WTC11 (cell line): ENCODE results near the gene DHRS4L2. TPM values are rescaled to one million over a fixed set of nuclear protein-coding genes. Genes with fewer than 3 reads are reported as not detected.
"Not testable (repeated sequence)": the region's sequence is repeated elsewhere in the genome, so short reads cannot be mapped to it uniquely, and the experiment has no call there.

Source experiments
- ATAC-seq: fragments of 200-7000 bp; cut with Tn5 transposase; 2 replicates; pipeline ENCODE4 v1.10.0; 2021; ENCODE audit warnings: mild to moderate bottlenecking, moderate library complexity
- CTCF ChIA-PET: fragments of 300-600 bp; sonication (Branson Sonifier 250); formaldehyde crosslinking; loops from one replicate; lab custom pipeline; 2021; ENCODE audit warnings: antibody characterized with exemption; lab: Charles Lee
- POLR2A ChIA-PET: fragments of 350-600 bp; sonication (Branson Sonifier 250); formaldehyde crosslinking; loops from one replicate; lab custom pipeline; 2021; ENCODE audit warnings: antibody characterized with exemption; lab: Charles Lee
- DNase-seq: peaks from one replicate; pipeline ENCODE4 v3.0.0; 2021; ENCODE audit warnings: low spot score
- H3K27ac Mint-ChIP-seq: 2 replicates; pipeline ENCODE4 v1.8.0; 2021; ENCODE audit warnings: mixed read lengths
- H3K27me3 Mint-ChIP-seq: 2 replicates; pipeline ENCODE4 v1.8.0; 2021; ENCODE audit warnings: low read depth, mild to moderate bottlenecking, moderate library complexity, mixed read lengths
- H3K36me3 Mint-ChIP-seq: 2 replicates; pipeline ENCODE4 v1.8.0; 2021; ENCODE audit warnings: mixed read lengths
- H3K4me1 Mint-ChIP-seq: 2 replicates; pipeline ENCODE4 v1.8.0; 2022; ENCODE audit warnings: mixed read lengths
- H3K4me3 Mint-ChIP-seq: 2 replicates; pipeline ENCODE4 v1.8.0; 2021; ENCODE audit warnings: mild to moderate bottlenecking, moderate library complexity, mixed read lengths
- H3K9me3 Mint-ChIP-seq: 2 replicates; pipeline ENCODE4 v1.8.0; 2021; ENCODE audit warnings: mixed read lengths
- ZNF416 ChIP-seq: fragments of 250-450 bp; sonication (Bioruptor Pico); IDR thresholded peaks from 2 replicates; pipeline ENCODE4 v1.9.0; 2021; ENCODE audit warnings: mild to moderate bottlenecking, inconsistent platforms
- total RNA-seq: library from RNA; stranded (reverse); gene quantifications from 3 replicates; pipeline ENCODE4 v1.2.3, GENCODE V29; 2021
- TF ChIP-seq, protein P1 (sequence below): sonication (generic); formaldehyde crosslinking; IDR thresholded peaks from 2 replicates; pipeline ENCODE4 v1.8.0; 2022; ENCODE audit warnings: missing genetic modification reagents

DHRS4L2 gene
- total RNA-seq, 1 experiment from 2014 or later: 10.2 TPM

- TF ChIP-seq, protein P1, sequence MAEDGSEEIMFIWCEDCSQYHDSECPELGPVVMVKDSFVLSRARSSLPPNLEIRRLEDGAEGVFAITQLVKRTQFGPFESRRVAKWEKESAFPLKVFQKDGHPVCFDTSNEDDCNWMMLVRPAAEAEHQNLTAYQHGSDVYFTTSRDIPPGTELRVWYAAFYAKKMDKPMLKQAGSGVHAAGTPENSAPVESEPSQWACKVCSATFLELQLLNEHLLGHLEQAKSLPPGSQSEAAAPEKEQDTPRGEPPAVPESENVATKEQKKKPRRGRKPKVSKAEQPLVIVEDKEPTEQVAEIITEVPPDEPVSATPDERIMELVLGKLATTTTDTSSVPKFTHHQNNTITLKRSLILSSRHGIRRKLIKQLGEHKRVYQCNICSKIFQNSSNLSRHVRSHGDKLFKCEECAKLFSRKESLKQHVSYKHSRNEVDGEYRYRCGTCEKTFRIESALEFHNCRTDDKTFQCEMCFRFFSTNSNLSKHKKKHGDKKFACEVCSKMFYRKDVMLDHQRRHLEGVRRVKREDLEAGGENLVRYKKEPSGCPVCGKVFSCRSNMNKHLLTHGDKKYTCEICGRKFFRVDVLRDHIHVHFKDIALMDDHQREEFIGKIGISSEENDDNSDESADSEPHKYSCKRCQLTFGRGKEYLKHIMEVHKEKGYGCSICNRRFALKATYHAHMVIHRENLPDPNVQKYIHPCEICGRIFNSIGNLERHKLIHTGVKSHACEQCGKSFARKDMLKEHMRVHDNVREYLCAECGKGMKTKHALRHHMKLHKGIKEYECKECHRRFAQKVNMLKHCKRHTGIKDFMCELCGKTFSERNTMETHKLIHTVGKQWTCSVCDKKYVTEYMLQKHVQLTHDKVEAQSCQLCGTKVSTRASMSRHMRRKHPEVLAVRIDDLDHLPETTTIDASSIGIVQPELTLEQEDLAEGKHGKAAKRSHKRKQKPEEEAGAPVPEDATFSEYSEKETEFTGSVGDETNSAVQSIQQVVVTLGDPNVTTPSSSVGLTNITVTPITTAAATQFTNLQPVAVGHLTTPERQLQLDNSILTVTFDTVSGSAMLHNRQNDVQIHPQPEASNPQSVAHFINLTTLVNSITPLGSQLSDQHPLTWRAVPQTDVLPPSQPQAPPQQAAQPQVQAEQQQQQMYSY (CRISPR knock-in tag): no peak
- TF ChIP-seq ZNF416 (CRISPR knock-in tag): no peak
- Mint-ChIP-seq H3K36me3 (no peaks in the 10 kb centered on the region), H3K27ac (no peak overlapping the region), H3K4me3 (no peak overlapping the region), H3K9me3 (no peaks in the 10 kb centered on the region), H3K4me1 (peaks cover 13% of the 10 kb centered on the region), H3K27me3 (peaks cover 12% of the 10 kb centered on the region)
- ATAC-seq (no peak), DNase-seq (no peak)
- CTCF ChIA-PET: no interaction called here
- POLR2A ChIA-PET: no interaction called here
These were observed 3.7 kb upstream of the DHRS4L2 start for GRCh38 chr14:23984891-23985602.

- POLR2A ChIA-PET, DNase-seq, H3K9me3 Mint-ChIP-seq, H3K27ac Mint-ChIP-seq, H3K27me3 Mint-ChIP-seq, H3K36me3 Mint-ChIP-seq: not testable (repeated sequence)
- peak overlapping the region; percentile 63 for H3K4me3 Mint-ChIP-seq
- ATAC-seq: peak; percentile 78
- H3K4me1 Mint-ChIP-seq: peaks cover 13% of the 10 kb centered on the region
- CTCF ChIA-PET: interaction anchor here (0.8 to 2.5 kb wide), 8 partner anchors 11 to 356 kb away, joined by 3 to 8 read pairs (median 4); partner anchors contain the start of genes CARMIL3, DCAF11 and NRL
These were observed 514 bp upstream of the DHRS4L2 start for GRCh38 chr14:23988223-23988606.

GRCh38 chr14:23989734-23990445 is 1.2 kb downstream of the DHRS4L2 start:
- POLR2A ChIA-PET, ATAC-seq, H3K27me3 Mint-ChIP-seq, H3K9me3 Mint-ChIP-seq, H3K27ac Mint-ChIP-seq, DNase-seq, H3K36me3 Mint-ChIP-seq: not testable (repeated sequence)
- Mint-ChIP-seq H3K4me1 (peaks cover 13% of the 10 kb centered on the region), H3K4me3 (peak overlapping the region; percentile 63; the same call in 1 of the 2 replicates)
- CTCF ChIA-PET: interaction anchor here (1.6 to 2.5 kb wide), 3 partner anchors 46 to 358 kb away, joined by 5 to 8 read pairs (median 6); no protein-coding TSS in a partner anchor

- POLR2A ChIA-PET, H3K27ac Mint-ChIP-seq, CTCF ChIA-PET, H3K36me3 Mint-ChIP-seq, H3K27me3 Mint-ChIP-seq, ATAC-seq, H3K9me3 Mint-ChIP-seq, DNase-seq, H3K4me3 Mint-ChIP-seq: not testable (repeated sequence)
- peaks cover 13% of the 10 kb centered on the region for H3K4me1 Mint-ChIP-seq
These were observed 2.2 kb downstream of the DHRS4L2 start for GRCh38 chr14:23990961-23991360.

- DNase-seq, H3K9me3 Mint-ChIP-seq, POLR2A ChIA-PET, H3K4me3 Mint-ChIP-seq, H3K36me3 Mint-ChIP-seq, H3K27me3 Mint-ChIP-seq, H3K27ac Mint-ChIP-seq, ATAC-seq: not testable (repeated sequence)
- CTCF ChIA-PET: interaction anchor here (0.6 kb wide), 1 partner anchor 89 kb away, joined by 3 read pairs; no protein-coding TSS in a partner anchor
- peaks cover 12% of the 10 kb centered on the region for H3K4me1 Mint-ChIP-seq
These were observed 4.3 kb downstream of the DHRS4L2 start for GRCh38 chr14:23993042-23993441.

DNA sequence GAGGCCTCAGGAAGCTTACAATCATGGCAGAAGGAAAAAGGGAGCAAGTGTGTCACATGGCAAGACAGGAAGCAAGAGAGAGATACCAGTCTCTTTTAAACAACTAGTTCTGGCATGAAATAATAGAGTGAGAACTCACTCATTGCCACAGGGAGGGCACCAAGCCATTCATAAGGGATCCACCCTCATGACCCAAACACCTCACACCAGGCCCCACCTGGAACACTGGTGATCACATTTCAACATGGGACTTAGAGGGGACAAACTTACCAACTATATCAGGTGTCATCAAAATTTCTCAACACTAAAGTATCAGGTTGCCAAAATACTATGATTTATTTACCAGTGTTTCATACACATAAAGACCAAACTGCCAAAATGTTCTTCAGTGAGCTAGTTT is 7.3 kb downstream of the DHRS4L2 start:
- H3K4me3 Mint-ChIP-seq, H3K27me3 Mint-ChIP-seq, CTCF ChIA-PET, DNase-seq, H3K36me3 Mint-ChIP-seq, H3K27ac Mint-ChIP-seq, POLR2A ChIA-PET, ATAC-seq, H3K9me3 Mint-ChIP-seq, H3K4me1 Mint-ChIP-seq: not testable (repeated sequence)

GRCh38 chr14:23996825-23997224 is 8.1 kb downstream of the DHRS4L2 start:
- H3K9me3 Mint-ChIP-seq, H3K4me3 Mint-ChIP-seq, CTCF ChIA-PET, H3K27ac Mint-ChIP-seq, H3K27me3 Mint-ChIP-seq, POLR2A ChIA-PET, DNase-seq, ATAC-seq, H3K36me3 Mint-ChIP-seq, H3K4me1 Mint-ChIP-seq: not testable (repeated sequence)

GRCh38 chr14:23999640-24000039 is 10.9 kb downstream of the DHRS4L2 start:
- CTCF ChIA-PET, POLR2A ChIA-PET, DNase-seq, H3K27me3 Mint-ChIP-seq, H3K36me3 Mint-ChIP-seq, H3K4me3 Mint-ChIP-seq, ATAC-seq, H3K9me3 Mint-ChIP-seq, H3K4me1 Mint-ChIP-seq, H3K27ac Mint-ChIP-seq: not testable (repeated sequence)

DNA sequence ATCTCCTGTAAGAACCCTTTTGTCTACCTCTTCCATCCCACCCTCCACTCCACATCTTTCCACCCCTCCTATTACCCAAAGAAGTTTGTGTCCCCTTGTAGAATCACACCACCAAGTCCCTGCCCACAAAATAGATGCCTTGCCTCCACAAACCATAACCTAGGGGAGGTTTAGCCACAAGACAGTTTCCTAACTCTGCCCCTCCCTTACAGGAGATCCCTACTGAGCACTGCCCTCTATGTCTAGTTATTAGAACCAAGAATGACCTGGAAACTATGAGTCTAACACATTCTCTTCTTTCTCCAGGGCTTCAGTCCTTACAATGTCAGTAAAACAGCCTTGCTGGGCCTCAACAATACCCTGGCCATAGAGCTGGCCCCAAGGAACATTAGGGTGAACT is 12.3 kb downstream of the DHRS4L2 start:
- H3K27ac Mint-ChIP-seq, ATAC-seq, DNase-seq, H3K9me3 Mint-ChIP-seq, H3K36me3 Mint-ChIP-seq, H3K4me3 Mint-ChIP-seq, POLR2A ChIA-PET, H3K4me1 Mint-ChIP-seq, H3K27me3 Mint-ChIP-seq, CTCF ChIA-PET: not testable (repeated sequence)

GRCh38 chr14:24001679-24002078 is 12.9 kb downstream of the DHRS4L2 start:
- H3K9me3 Mint-ChIP-seq, H3K4me3 Mint-ChIP-seq, H3K4me1 Mint-ChIP-seq, H3K36me3 Mint-ChIP-seq, H3K27me3 Mint-ChIP-seq, H3K27ac Mint-ChIP-seq, CTCF ChIA-PET, POLR2A ChIA-PET, ATAC-seq, DNase-seq: not testable (repeated sequence)
